A204.1 (cell line): Measurements from ENCODE around the gene SLC35F3.
A peak's percentile ranks its signal among the peaks of the same experiment; 100 is the strongest.
"Not testable (repeated sequence)": the region's sequence is repeated elsewhere in the genome, so short reads cannot be mapped to it uniquely, and the experiment has no call there.

Experiments used
- FAIRE-seq: peaks from 2 replicates; lab custom pipeline; 2012; peaks lifted over from hg19 to GRCh38; lab: Jason Lieb, UNC

The SLC35F3 gene

DNA sequence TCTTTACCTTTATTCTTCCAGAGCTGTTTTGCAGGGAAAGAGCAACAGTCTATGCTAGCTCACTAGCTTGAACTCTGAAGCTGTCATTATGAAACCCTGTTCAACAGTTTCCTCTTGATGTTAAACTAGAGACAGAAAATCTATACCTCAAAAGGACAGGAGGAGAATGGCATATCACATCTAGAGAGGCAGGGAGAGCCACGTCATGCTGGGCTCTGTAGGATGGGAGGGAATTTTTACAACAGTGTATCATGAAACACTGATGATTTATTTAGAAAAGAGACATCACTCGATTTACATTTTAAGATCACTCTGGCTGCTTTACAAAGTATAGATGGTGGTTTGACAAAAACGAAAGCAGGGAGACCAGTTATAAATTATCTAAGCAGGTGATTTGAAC lies 243.9 kb downstream of the SLC35F3 start:
- FAIRE-seq, result no peak

DNA sequence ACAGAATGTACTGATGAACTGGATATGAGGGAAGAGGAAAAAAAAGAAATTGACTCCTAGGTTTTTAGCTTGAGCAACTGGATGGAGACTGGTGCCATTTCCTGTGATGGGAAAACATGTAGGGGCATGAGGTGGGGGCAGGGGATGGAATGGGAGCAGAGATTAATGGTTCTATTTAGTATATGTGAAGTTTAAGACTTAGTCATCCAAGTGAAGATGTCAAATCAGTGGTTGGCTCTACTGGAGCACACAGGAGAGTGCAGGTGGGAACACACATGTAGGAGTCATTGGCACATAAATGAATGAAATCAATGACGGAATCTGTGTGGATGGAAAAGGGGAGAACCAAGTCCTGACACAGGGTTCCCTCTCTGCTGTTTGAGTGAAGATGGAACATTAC lies 244.3 kb downstream of the SLC35F3 start:
- FAIRE-seq, result no peak

DNA sequence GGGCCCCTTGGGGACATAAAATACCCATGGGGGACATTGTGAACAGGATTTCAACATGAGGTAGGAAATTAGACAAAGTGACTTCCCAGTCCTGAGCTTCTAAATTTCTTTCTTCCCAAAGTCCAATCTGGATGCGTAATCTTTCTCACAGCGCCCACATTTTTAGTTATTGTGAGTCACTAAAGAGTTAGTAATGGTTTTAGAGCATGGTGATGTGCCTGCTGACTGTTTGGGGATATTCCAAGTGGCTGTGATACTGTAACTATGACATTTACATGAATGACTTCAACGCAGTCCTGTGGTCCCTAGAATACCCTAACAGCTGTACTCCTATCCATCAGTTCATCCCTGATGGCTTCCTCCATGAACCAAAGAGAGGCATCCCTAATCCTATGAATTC lies 244.7 kb downstream of the SLC35F3 start:
- FAIRE-seq, result no peak

DNA sequence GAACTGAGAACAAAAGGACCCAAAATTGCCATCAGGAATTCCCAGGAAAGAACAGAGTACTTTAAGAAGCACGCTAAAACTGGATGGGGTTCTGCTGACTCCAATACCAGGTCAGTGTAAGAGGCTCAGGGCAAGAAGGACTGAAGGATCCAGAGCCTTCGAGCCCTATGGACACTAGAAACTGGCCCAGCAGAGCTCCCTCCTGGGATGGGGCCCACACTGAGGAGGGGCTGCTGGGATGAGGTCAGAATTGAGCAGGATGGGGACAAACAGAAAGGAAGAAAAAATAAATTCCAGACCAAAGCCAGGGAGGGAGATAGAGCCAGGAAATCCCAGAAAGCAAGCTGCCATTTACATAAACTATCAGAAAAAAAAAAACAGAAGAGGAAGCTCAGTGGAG lies 246.4 kb downstream of the SLC35F3 start:
- no peak for FAIRE-seq

DNA sequence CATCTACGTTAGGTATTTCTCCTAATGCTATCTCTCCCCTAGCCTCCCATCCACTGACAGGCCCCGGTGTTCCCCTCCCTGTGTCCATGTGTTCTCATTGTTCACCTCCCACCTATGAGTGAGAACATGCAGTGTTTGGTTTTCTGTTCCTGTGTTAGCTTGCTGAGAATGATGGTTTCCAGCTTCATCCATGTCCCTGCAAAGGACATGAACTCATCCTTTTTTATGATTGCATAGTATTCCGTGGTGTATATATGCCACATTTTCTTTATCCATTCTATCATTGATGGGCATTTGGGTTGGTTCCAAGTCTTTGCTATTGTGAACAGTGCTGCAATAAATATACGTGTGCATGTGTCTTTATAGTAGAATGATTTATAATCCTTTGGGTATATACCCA lies 247.9 kb downstream of the SLC35F3 start:
- not testable (repeated sequence) for FAIRE-seq

DNA sequence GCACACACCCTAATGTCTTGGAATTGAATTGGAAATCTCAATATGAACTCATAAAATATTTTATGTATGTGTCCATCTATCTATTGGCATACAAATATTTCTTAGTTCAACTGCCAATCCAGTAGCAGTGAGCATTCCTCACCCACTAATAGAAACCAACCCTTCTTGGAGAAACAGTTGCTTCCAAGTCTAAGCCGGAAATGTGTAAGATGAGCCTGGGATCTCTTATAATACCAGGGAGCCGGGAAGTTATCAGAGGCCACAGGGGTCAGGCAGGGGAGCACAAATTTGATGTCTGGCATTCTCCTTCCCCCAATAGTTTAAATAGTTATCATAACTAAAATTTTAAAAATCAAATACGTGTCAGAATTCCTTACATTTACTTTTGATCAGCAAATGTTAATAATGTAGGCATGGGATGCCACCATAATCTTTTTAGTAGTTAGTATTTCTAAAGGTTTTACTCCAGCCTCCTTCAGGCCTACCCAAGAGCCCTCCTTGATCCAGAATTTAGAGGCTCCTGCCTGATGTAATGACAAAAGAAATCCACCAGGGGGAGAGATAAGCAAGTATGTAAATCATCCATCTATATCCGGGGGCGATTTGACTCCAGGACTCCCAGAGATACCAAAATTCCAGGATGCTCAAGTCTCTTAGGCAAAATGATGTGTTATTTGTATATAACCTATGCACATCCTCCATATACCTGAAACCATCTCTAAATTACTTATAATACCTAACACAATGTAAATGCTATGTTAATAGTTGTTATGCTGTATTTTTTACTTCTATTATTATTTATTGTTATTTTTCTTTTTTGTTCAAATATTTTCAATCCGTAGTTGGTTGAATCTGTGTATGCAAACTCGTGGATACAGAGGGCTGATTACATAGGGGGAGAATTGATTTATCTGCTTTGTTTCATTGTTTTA lies 250.1 kb downstream of the SLC35F3 start:
- peak; percentile 87 for FAIRE-seq

DNA sequence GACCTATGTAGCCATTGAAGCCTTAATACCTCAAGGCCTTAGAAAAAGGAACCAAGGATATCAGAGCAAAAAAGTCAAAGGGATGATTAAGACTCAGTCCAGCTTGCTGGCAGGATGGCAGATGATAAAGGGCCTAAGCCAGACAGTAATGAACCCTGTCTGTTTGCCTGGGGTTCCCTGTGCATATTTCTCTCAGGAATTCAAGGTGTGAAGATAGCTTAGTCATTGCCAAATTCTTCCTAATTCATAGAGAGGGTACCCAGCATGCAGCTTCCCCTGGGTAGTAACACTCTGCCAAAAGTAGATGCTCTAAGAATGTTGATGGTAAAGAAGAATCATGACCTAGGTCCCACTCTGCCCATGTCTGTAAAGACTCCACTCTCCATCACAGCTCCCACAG lies 258.2 kb downstream of the SLC35F3 start:
- no peak for FAIRE-seq

DNA sequence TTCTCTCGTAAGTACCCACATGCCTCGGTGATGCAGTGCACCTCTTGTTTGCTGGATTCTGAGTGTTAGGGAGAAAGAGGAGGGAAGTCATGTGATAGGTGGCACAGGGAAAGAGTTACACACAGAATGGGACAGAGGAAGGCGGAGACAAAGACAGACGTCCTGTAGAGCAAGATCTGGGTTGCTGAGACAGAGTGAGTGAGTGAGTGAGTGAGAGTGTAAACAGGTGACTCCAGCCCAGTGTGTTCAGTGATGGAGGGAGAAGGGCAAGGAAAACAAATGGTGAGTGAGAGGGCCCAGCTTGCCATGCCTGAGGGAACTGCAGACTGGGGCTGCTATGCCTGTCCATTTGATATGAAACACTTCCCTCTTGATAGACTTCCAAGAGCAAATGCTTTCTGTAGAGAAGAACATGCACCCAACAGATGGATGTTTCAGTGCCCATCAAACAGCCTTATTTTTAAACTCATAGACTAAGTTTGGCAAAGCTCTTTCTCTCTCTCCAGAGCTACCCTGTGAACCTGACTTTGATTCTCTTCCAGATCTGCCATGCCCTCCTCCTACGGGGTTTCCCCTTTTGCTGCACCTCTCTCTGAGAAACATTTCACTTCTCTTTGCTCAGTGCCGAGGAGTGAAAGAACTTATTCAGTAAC lies 258.9 kb downstream of the SLC35F3 start:
- FAIRE-seq, result no peak

DNA sequence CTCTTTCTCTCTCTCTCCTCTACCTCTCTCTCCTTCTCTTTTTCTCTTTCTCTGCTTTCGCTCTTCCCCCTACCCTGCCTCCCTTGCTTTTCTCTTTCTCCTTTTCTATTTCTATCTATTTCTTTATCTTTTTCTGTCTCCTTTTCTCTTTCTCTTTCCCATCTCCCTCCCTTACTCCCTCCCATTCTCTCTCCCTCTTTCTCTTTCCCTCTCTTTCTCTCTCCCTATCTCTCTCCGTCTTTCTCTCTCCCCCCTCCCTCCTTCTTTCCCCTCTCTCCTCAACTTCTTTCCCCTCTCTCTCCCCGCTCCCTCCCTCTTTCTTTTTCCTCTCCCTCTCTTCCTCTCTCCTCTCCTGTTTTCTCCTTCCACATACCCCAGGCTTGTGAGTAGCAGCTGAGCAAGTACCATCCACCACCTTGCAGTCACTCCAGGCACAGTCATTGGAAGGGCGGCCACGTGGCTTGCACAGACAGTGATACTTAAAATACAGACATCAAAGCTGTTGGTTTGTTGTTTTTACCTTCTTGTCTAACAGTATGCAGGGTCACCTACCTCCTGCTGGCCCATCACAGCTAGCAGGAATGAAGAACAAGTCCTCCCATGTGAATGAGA lies 259.7 kb downstream of the SLC35F3 start:
- no peak for FAIRE-seq

DNA sequence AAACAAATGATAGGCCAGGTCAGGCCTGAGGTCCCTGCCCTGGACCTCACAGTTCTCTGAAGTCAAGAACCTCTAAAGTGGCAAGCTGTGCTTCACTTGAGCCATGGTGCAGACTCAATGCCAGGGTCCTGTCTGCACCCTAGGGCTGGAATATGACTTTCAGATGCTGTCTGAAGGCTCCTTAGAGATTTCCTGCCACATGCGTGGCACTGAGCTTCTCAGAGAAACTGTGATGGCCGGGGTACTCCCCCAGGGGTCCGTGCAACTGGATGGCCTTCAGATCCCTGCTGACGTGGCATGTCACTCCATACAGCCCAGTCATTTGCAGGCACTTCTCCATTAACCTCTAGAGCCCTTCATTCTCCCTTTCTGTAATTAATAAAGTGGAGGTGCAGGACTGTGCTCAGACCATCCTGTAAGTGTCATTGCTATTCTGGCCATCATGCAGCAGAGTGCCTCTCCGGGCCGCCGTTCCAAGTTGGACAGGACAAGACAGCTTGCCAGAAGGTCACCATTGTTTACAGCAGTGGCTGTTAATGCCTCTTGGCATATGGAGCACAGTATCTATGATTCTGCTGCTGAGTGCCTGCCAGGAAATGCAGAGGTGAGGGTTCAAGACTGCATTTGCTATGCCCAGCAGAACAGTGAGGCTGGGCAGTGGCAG lies 263.7 kb downstream of the SLC35F3 start:
- FAIRE-seq, result no peak

DNA sequence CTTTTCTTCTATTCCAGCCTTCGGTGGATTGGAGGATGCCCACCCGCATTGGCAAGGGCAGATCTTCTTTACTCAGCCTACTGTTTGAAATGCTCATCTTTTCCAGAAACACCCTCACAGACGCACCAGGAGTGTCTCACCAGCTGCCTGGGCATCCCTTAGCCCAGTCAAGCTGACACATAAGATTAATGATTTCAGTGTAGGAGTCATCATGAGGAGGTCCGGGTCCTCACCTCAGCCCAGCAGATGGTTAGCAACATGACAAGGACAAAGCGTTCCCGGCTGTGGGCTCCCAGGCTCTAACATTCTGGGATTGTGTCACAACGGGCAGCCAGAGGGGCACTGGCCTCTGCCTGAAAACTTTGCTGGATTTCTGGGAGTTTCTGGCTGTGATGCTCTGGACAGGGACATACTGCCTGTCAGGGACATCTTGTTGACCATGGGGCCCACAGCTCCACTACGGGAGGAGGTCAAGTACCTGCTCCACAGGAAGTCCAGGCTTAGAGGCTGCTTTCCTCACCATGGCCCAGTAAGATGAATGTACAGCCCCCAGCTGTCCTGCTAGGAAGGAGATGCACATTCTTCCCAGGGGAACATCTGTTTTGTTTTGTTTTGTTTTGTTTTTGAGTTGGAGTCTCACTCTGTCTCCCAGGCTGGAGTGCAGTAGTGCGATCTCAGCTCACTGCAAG lies 264.8 kb downstream of the SLC35F3 start:
- no peak for FAIRE-seq

DNA sequence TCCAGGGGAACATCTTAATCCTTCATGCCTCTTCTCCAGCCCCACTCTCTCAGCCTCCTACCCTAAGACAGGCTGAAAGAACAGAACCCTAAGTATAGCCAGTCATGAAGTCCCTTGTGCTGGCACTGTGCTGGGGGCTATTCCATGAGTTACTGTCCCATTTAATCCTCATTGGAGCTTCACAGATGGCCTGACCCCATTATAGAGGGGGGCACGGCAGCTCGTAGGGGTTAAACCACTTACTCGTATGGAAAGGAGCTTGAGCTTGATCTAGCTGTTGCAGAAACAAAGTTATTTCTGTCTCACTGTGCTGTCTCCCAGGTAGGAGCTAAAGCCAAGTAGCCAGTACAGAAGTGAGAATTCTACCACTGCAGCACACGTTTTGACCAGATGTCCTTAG lies 265.6 kb downstream of the SLC35F3 start:
- FAIRE-seq, result no peak

DNA sequence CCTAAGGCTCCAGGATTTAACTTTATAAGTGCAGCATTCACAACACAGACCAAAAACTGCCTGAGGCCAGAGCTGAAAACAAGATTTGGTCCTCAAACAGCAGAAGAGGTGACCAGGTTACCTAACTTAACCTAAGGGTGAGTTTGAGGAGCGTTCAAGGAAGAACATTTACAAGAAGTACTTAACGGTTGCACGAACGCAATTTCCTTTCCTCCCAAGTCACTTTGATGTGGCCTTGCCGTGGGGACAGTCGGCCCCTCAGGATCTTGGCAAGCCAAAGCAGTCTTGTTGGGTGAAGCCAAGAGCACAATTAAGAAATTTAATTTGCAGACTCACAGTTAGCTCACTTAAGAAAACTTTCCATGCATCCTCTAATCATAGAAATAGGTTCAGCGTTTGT lies 266.1 kb downstream of the SLC35F3 start:
- FAIRE-seq, result no peak

DNA sequence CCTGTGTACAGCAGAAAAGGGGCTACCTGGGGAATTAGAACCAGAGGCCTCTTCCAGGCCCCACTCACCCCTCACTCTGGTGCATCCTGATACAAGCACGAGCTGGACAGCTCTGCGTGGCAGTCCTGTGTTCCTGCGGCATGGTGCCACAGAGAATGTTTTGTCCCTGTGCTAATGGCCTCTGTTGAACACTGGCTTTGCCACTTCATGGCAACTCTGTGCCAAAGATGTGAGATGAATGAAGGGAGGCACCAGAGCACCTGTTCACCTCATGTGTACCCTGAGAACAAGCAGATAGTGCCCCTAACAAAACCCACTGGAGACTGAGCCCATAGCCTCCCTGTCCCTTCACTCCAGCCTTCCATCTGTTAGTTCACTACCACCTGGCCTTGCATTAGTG lies 269.5 kb downstream of the SLC35F3 start:
- FAIRE-seq, result no peak

DNA sequence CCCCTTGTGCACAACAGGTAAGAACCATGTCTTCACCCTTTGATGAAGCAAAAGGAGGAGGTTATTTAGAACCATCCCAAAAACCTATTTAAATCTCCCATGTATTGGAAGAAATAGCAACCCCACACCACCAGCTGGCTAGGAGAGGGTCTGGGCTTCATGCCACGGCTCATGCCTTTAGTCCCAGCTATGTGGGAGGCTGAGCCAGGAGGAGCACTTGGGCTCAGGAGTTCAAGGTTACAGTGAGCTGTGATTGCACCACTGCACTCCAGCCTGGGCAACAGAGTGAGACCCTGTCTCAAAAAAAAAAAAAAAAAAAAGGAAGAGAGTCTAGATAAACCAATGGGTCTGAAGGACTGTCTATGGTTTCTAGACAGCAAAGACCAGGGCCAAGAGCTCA lies 270.9 kb downstream of the SLC35F3 start:
- FAIRE-seq, result no peak

DNA sequence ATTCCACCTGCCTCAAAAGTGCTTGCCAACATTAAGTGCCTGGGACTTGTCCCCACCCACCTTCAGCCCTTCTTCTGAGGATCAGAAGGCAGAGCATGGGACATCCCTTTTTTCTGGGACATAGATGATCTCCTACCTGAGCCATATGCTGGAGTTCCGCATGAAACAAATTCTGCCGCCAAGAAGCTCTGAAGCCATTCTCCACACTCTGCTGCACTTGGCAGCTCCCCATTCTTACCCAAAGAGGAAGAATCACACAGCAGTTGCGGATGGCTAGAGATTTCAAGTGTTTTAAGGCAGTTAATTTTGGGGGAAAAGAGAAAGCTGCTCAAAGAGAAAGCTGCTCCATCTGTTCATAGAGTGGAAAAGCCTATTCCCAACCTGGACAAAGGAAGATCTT lies 271.5 kb downstream of the SLC35F3 start:
- no peak for FAIRE-seq

DNA sequence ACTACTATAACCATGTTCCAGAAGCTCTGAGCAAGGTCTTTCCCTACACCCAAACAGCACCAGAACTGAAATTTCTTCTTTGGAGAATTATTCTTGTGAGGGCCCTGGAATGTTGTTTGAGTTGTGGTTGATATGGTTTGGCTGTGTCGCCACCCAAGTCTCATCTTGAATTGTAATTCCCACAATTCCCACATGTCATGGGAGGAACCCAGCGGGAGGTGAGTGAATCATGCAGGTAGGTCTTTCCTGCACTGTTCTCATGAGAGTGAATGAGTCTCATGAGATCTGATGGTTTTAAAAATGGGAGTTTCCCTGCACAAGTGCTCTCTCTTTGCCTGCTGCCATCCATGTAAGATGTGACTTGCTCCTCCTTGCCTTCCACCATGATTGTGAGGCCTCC lies 272.4 kb downstream of the SLC35F3 start:
- not testable (repeated sequence) for FAIRE-seq

DNA sequence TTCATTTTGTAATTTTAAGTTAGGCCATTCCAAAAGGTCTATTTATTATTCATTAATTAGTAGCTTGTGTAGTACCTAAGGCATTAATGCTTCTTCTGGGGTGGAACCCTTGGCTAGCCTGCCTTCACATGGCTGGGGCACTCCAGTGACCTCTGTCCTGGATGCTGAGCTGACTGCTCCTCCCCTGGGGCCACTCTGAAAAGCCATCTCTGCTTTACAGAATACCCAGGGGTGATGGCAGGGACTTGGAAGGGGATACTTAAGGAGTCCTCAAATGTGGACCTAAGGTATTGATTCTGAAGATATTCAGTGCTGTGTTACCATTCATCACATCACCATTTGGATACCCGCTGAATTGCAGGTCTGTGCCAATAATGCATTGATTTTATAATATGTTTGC lies 281.0 kb downstream of the SLC35F3 start:
- FAIRE-seq, result no peak

DNA sequence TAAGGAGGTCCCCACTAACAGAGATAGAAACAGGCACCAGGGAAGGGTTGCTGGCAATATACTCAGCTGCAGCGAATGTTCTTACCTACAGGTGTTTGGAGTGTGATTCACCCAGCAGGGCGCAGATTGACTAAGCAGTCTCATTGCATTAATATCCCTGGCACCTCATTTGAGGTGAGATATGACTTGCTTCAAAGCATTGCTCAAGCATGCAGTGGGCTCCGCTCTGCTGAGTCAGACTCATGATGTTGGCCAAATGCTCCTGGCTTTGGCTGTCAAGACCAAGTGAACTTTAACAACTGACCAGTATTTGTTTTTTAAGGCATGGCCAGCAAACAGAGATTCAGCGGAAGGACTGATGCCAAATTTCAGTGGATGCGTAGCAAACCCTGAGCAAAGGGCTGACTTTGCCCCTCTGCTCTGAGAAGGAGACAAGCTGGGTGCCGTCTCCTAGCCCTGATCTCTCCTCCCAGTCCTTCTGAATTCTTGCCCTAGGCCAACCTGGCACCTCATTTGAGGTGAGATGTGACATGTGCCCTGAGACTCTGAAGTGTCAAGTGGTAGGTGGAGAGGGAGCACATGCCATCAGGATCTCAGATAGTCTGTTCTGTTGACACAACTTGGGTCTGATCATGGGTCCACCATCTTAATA lies 281.7 kb downstream of the SLC35F3 start:
- no peak for FAIRE-seq

DNA sequence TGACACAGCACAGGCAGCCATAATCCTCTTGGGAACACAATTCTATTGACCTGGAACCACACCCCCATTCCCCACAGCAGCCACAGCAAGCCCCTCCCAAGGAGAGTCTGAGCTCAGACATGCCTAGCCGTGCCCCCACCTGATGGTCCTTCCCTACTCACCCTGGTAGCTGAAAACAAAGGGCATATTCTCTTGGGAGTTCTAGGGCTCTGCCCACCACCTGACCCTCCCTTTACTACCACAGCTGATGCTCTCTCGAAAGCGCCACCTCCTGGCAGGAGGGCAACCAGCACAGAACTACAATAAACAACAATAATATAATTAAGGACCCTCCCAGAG lies 283.9 kb downstream of the SLC35F3 start:
- FAIRE-seq, result no peak

DNA sequence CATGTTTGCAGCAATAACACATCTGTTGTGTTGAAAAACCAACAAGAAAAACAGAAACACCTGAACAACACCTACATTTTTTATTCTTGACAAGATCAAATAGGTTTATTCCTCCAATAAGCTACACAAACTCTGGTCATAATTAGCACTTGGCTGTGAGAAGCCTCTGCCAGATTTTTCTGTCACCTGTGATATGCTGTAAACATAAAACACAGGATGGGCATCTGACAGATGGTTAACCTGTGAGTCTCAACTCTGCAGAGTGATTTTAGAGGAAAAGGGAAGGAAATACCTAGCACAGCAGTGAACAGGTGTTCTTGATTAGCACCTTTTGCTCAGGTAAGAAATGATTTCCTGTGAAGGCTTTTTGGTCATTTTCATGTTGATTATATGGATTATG lies 293.4 kb downstream of the SLC35F3 start:
- FAIRE-seq, result no peak
